GM23338 (cell line): ENCODE results near the gene AKAP7. TPM values are rescaled to one million over a fixed set of nuclear protein-coding genes. Genes with fewer than 3 reads are reported as not detected.

Source experiments
- ATAC-seq: fragments of 200-7000 bp; cut with Tn5 transposase; 3 replicates; pipeline ENCODE4 v1.9.1; 2020
- DNase-seq: peaks from one replicate; pipeline ENCODE4 v3.0.0-alpha.2; 2015; ENCODE audit warnings: low spot score
- H2AFZ ChIP-seq: fragments of 200-600 bp; sonication (generic); 2 replicates; pipeline ENCODE4 v1.8.0; 2016; ENCODE audit warnings: antibody characterized with exemption, mild to moderate bottlenecking, moderate library complexity
- H3F3A ChIP-seq: fragments of 200-600 bp; sonication (generic); replicated peaks from 2 replicates; pipeline ENCODE4 v1.8.0; 2017; ENCODE audit warnings: antibody characterized with exemption, mixed run types, low read depth
- H3K27ac ChIP-seq: fragments of 200-600 bp; sonication (generic); 2 replicates; pipeline ENCODE4 v1.6.1; 2016; ENCODE audit warnings: low read depth
- H3K27me3 ChIP-seq: fragments of 200-600 bp; sonication (generic); 2 replicates; pipeline ENCODE4 v1.8.0; 2016; ENCODE audit warnings: mild to moderate bottlenecking, mixed run types, moderate library complexity; ENCODE audit not compliant: insufficient read depth
- H3K36me3 ChIP-seq: fragments of 200-600 bp; sonication (generic); 2 replicates; pipeline ENCODE4 v1.8.0; 2016; ENCODE audit warnings: mild to moderate bottlenecking; ENCODE audit not compliant: insufficient read depth
- H3K4me1 ChIP-seq: fragments of 200-600 bp; sonication (generic); 2 replicates; pipeline ENCODE4 v1.8.0; 2016; ENCODE audit warnings: mild to moderate bottlenecking, moderate library complexity; ENCODE audit not compliant: insufficient read depth
- H3K4me2 ChIP-seq: fragments of 200-600 bp; sonication (generic); 2 replicates; pipeline ENCODE4 v1.7.1; 2017; ENCODE audit warnings: mixed run types
- H3K4me3 ChIP-seq: fragments of 200-600 bp; sonication (generic); 2 replicates; pipeline ENCODE4 v1.6.1; 2016; ENCODE audit warnings: mixed run types
- H3K79me2 ChIP-seq: fragments of 200-600 bp; sonication (generic); replicated peaks from 2 replicates; pipeline ENCODE4 v1.8.0; 2017; ENCODE audit warnings: mild to moderate bottlenecking; ENCODE audit not compliant: insufficient read depth
- H3K9me2 ChIP-seq: fragments of 200-600 bp; sonication (generic); 2 replicates; pipeline ENCODE4 v1.8.0; 2017; ENCODE audit not compliant: insufficient read depth
- H4K20me1 ChIP-seq: fragments of 200-600 bp; sonication (generic); replicated peaks from 2 replicates; pipeline ENCODE4 v1.8.0; 2017; ENCODE audit warnings: mild to moderate bottlenecking; ENCODE audit not compliant: insufficient read depth
- H3K27ac Mint-ChIP-seq: 2 replicates; pipeline ENCODE4 v1.8.0; 2020; ENCODE audit warnings: inconsistent platforms, mild to moderate bottlenecking, moderate library complexity, mixed read lengths
- H3K27me3 Mint-ChIP-seq: 3 replicates; pipeline ENCODE4 v1.8.0; 2022; ENCODE audit warnings: low read depth, mild to moderate bottlenecking, moderate library complexity, mixed read lengths, inconsistent platforms; ENCODE audit not compliant: insufficient read depth, poor library complexity
- H3K36me3 Mint-ChIP-seq: 3 replicates; pipeline ENCODE4 v1.8.0; 2021; ENCODE audit warnings: low read depth, mild to moderate bottlenecking, inconsistent platforms, moderate library complexity, mixed read lengths
- H3K4me1 Mint-ChIP-seq: 3 replicates; pipeline ENCODE4 v1.8.0; 2020; ENCODE audit warnings: mild to moderate bottlenecking, inconsistent platforms, mixed read lengths
- H3K4me3 Mint-ChIP-seq: 3 replicates; pipeline ENCODE4 v1.8.0; 2021; ENCODE audit warnings: moderate library complexity, mild to moderate bottlenecking, inconsistent platforms, mixed read lengths
- H3K9me3 Mint-ChIP-seq: 3 replicates; pipeline ENCODE4 v1.8.0; 2020; ENCODE audit warnings: moderate library complexity, mild to moderate bottlenecking, inconsistent platforms, mixed read lengths
- CREB1 ChIP-seq: fragments of 250-450 bp; sonication (Bioruptor Pico); IDR thresholded peaks from 2 replicates; pipeline ENCODE4 v1.5.0; 2020; ENCODE audit warnings: low read depth, mild to moderate bottlenecking, moderate library complexity
- EZH2 ChIP-seq: fragments of 200-600 bp; sonication (generic); IDR thresholded peaks from one replicate; pipeline ENCODE4 v1.8.0; 2017; ENCODE audit warnings: antibody characterized with exemption, mild to moderate bottlenecking, low read depth; ENCODE audit not compliant: unreplicated experiment
- EZH2phosphoT487 ChIP-seq: fragments of 200-600 bp; sonication (generic); IDR thresholded peaks from one replicate; pipeline ENCODE4 v1.8.1; 2018; ENCODE audit warnings: antibody characterized with exemption; ENCODE audit not compliant: unreplicated experiment
- JUNB ChIP-seq: IDR thresholded peaks from one replicate; pipeline ENCODE4 v1.6.1; 2016; ENCODE audit warnings: antibody characterized with exemption; ENCODE audit not compliant: unreplicated experiment
- NANOG ChIP-seq: IDR thresholded peaks from 2 replicates; pipeline ENCODE4 v1.6.1; 2016; ENCODE audit warnings: antibody characterized with exemption, borderline replicate concordance
- POLR2AphosphoS5 ChIP-seq: IDR thresholded peaks from 2 replicates; pipeline ENCODE4 v1.6.1; 2016; ENCODE audit warnings: antibody characterized with exemption, low read depth
- STAT1 ChIP-seq: IDR thresholded peaks from one replicate; pipeline ENCODE4 v1.6.1; 2016; ENCODE audit warnings: antibody characterized with exemption; ENCODE audit not compliant: unreplicated experiment
- ZNF114 ChIP-seq: fragments of 250-450 bp; sonication (Bioruptor Pico); IDR thresholded peaks from 2 replicates; pipeline ENCODE4 v1.5.0; 2020; ENCODE audit warnings: mild to moderate bottlenecking, moderate library complexity
- ZNF331 ChIP-seq: fragments of 250-450 bp; sonication (Bioruptor Pico); IDR thresholded peaks from 2 replicates; pipeline ENCODE4 v1.5.0; 2020; ENCODE audit warnings: low read depth, mild to moderate bottlenecking, moderate library complexity
- polyA plus RNA-seq: library from polyadenylated mRNA; unstranded; fragments of >200 nt; fragmentation: Nextera tagmentation; extraction: Ambion mirVana; gene quantifications from 2 replicates; pipeline ENCODE4 v1.2.1, GENCODE V29; 2016
- total RNA-seq: library from RNA; depleted of rRNA; stranded (reverse); fragments of >200 nt; shearing (Covaris generic); gene quantifications from 2 replicates; pipeline ENCODE4 v1.2.3, GENCODE V29; 2014
- TF ChIP-seq, protein P1 (sequence below): fragments of 250-450 bp; sonication (Bioruptor Pico); IDR thresholded peaks from 2 replicates; pipeline ENCODE4 v1.5.0; 2020; ENCODE audit warnings: mild to moderate bottlenecking, moderate library complexity
- TF ChIP-seq, protein P2 (sequence below): IDR thresholded peaks from 2 replicates; pipeline ENCODE4 v1.6.1; 2016; ENCODE audit warnings: antibody characterized with exemption
- TF ChIP-seq, protein P3 (sequence below), 2 experiments: fragments of 200-600 bp in 1 of 2; sonication (generic) in 1 of 2; conservative IDR thresholded peaks; 2 replicates each; pipeline versions ENCODE4 v1.5.1 to v1.6.1; 2016 to 2017; ENCODE audit warnings: antibody characterized with exemption in 2 of 2, low read depth in 2 of 2, mild to moderate bottlenecking in 2 of 2, moderate library complexity in 1 of 2
- TF ChIP-seq, protein P4 (sequence below): IDR thresholded peaks from one replicate; pipeline ENCODE4 v1.6.1; 2018; ENCODE audit warnings: antibody characterized with exemption; ENCODE audit not compliant: unreplicated experiment

AKAP7 gene
- total and polyA plus RNA-seq, 2 experiments from 2014 or later: 12.2 to 20.0 TPM

DNA sequence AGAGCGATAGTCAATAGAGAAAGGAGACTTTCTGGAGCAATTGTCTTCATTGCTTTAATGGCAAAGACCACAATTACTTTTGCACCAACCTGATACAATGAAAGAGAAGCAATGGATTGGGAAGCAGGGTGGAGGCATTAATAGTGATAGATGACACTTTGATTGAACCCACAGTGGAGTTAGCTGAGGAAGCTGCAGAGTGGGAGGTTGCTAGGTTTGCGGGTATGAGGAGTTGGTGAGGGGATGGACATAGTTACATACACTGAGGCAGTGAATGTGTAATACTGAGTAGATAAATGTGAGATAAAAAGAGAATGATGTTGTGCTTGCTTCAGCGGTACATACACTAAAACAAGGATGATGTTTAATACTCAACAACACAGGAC is 91.9 kb downstream of the AKAP7 start:
- no peaks in the 10 kb centered on the region for H3K36me3 ChIP-seq
- H3K27me3 ChIP-seq: no peaks in the 10 kb centered on the region
- no peak overlapping the region for H3K4me3 ChIP-seq
- H3K9me3 Mint-ChIP-seq: no peaks in the 10 kb centered on the region
- no peak overlapping the region for H3K27ac ChIP-seq
- H3F3A ChIP-seq: no peaks in the 10 kb centered on the region
- no peaks in the 10 kb centered on the region for H3K79me2 ChIP-seq
- TF ChIP-seq STAT1: no peak
- no peak for TF ChIP-seq NANOG
- no peak for TF ChIP-seq EZH2
- TF ChIP-seq, protein P1, sequence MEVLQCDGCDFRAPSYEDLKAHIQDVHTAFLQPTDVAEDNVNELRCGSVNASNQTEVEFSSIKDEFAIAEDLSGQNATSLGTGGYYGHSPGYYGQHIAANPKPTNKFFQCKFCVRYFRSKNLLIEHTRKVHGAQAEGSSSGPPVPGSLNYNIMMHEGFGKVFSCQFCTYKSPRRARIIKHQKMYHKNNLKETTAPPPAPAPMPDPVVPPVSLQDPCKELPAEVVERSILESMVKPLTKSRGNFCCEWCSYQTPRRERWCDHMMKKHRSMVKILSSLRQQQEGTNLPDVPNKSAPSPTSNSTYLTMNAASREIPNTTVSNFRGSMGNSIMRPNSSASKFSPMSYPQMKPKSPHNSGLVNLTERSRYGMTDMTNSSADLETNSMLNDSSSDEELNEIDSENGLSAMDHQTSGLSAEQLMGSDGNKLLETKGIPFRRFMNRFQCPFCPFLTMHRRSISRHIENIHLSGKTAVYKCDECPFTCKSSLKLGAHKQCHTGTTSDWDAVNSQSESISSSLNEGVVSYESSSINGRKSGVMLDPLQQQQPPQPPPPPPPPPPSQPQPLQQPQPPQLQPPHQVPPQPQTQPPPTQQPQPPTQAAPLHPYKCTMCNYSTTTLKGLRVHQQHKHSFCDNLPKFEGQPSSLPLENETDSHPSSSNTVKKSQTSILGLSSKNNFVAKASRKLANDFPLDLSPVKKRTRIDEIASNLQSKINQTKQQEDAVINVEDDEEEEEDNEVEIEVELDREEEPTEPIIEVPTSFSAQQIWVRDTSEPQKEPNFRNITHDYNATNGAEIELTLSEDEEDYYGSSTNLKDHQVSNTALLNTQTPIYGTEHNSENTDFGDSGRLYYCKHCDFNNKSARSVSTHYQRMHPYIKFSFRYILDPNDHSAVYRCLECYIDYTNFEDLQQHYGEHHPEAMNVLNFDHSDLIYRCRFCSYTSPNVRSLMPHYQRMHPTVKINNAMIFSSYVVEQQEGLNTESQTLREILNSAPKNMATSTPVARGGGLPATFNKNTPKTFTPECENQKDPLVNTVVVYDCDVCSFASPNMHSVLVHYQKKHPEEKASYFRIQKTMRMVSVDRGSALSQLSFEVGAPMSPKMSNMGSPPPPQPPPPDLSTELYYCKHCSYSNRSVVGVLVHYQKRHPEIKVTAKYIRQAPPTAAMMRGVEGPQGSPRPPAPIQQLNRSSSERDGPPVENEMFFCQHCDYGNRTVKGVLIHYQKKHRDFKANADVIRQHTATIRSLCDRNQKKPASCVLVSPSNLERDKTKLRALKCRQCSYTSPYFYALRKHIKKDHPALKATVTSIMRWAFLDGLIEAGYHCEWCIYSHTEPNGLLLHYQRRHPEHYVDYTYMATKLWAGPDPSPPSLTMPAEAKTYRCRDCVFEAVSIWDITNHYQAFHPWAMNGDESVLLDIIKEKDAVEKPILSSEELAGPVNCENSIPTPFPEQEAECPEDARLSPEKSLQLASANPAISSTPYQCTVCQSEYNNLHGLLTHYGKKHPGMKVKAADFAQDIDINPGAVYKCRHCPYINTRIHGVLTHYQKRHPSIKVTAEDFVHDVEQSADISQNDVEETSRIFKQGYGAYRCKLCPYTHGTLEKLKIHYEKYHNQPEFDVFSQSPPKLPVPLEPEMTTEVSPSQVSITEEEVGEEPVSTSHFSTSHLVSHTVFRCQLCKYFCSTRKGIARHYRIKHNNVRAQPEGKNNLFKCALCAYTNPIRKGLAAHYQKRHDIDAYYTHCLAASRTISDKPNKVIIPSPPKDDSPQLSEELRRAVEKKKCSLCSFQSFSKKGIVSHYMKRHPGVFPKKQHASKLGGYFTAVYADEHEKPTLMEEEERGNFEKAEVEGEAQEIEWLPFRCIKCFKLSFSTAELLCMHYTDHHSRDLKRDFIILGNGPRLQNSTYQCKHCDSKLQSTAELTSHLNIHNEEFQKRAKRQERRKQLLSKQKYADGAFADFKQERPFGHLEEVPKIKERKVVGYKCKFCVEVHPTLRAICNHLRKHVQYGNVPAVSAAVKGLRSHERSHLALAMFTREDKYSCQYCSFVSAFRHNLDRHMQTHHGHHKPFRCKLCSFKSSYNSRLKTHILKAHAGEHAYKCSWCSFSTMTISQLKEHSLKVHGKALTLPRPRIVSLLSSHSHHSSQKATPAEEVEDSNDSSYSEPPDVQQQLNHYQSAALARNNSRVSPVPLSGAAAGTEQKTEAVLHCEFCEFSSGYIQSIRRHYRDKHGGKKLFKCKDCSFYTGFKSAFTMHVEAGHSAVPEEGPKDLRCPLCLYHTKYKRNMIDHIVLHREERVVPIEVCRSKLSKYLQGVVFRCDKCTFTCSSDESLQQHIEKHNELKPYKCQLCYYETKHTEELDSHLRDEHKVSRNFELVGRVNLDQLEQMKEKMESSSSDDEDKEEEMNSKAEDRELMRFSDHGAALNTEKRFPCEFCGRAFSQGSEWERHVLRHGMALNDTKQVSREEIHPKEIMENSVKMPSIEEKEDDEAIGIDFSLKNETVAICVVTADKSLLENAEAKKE: no peak
- no peak for TF ChIP-seq ZNF114
- TF ChIP-seq JUNB: no peak
- TF ChIP-seq CREB1 (CRISPR knock-in tag): no peak
- TF ChIP-seq EZH2phosphoT487: no peak
- TF ChIP-seq, protein P2, sequence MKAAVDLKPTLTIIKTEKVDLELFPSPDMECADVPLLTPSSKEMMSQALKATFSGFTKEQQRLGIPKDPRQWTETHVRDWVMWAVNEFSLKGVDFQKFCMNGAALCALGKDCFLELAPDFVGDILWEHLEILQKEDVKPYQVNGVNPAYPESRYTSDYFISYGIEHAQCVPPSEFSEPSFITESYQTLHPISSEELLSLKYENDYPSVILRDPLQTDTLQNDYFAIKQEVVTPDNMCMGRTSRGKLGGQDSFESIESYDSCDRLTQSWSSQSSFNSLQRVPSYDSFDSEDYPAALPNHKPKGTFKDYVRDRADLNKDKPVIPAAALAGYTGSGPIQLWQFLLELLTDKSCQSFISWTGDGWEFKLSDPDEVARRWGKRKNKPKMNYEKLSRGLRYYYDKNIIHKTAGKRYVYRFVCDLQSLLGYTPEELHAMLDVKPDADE: no peak
- no peak for TF ChIP-seq ZNF331
- TF ChIP-seq, protein P3, sequence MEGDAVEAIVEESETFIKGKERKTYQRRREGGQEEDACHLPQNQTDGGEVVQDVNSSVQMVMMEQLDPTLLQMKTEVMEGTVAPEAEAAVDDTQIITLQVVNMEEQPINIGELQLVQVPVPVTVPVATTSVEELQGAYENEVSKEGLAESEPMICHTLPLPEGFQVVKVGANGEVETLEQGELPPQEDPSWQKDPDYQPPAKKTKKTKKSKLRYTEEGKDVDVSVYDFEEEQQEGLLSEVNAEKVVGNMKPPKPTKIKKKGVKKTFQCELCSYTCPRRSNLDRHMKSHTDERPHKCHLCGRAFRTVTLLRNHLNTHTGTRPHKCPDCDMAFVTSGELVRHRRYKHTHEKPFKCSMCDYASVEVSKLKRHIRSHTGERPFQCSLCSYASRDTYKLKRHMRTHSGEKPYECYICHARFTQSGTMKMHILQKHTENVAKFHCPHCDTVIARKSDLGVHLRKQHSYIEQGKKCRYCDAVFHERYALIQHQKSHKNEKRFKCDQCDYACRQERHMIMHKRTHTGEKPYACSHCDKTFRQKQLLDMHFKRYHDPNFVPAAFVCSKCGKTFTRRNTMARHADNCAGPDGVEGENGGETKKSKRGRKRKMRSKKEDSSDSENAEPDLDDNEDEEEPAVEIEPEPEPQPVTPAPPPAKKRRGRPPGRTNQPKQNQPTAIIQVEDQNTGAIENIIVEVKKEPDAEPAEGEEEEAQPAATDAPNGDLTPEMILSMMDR (conservative IDR thresholded peaks at IDR 0.05; ENCODE audit: low read depth in 2 of 2): no peak
- TF ChIP-seq, protein P4, sequence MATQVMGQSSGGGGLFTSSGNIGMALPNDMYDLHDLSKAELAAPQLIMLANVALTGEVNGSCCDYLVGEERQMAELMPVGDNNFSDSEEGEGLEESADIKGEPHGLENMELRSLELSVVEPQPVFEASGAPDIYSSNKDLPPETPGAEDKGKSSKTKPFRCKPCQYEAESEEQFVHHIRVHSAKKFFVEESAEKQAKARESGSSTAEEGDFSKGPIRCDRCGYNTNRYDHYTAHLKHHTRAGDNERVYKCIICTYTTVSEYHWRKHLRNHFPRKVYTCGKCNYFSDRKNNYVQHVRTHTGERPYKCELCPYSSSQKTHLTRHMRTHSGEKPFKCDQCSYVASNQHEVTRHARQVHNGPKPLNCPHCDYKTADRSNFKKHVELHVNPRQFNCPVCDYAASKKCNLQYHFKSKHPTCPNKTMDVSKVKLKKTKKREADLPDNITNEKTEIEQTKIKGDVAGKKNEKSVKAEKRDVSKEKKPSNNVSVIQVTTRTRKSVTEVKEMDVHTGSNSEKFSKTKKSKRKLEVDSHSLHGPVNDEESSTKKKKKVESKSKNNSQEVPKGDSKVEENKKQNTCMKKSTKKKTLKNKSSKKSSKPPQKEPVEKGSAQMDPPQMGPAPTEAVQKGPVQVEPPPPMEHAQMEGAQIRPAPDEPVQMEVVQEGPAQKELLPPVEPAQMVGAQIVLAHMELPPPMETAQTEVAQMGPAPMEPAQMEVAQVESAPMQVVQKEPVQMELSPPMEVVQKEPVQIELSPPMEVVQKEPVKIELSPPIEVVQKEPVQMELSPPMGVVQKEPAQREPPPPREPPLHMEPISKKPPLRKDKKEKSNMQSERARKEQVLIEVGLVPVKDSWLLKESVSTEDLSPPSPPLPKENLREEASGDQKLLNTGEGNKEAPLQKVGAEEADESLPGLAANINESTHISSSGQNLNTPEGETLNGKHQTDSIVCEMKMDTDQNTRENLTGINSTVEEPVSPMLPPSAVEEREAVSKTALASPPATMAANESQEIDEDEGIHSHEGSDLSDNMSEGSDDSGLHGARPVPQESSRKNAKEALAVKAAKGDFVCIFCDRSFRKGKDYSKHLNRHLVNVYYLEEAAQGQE: no peak
- TF ChIP-seq POLR2AphosphoS5: no peak
- no peak overlapping the region for H2AFZ ChIP-seq
- H3K27me3 Mint-ChIP-seq: peaks cover 1% of the 10 kb centered on the region
- H3K9me2 ChIP-seq: no peaks in the 10 kb centered on the region
- H3K4me1 ChIP-seq: peaks cover 22% of the 10 kb centered on the region
- H3K4me1 Mint-ChIP-seq: peaks cover 13% of the 10 kb centered on the region; the same call in 2 of the 3 replicates
- no peaks in the 10 kb centered on the region for H4K20me1 ChIP-seq
- H3K4me3 Mint-ChIP-seq: no peak overlapping the region
- H3K4me2 ChIP-seq: no peak overlapping the region
- ATAC-seq (no peak), DNase-seq (no peak)
- H3K36me3 Mint-ChIP-seq: peaks cover 3% of the 10 kb centered on the region; the same call in 1 of the 3 replicates
- no peak overlapping the region for H3K27ac Mint-ChIP-seq
